ENCODE data around the gene LY6G6F. TPM values are rescaled to one million over a fixed set of nuclear protein-coding genes. Genes with fewer than 3 reads are reported as not detected.

Gene LY6G6F
- total and polyA plus RNA-seq, 2 experiments from 2014 or later, result not detected

GRCh38 chr6:31744422-31744821 is 37.8 kb downstream of the LY6G6F start:
- Mint-ChIP-seq H3K27me3 (ENCODE audit: insufficient read depth, low read depth, poor library complexity) (peaks cover 15% of the 10 kb centered on the region), H3K4me3 (no peak overlapping the region), H3K36me3 (ENCODE audit: low read depth) (peaks cover 31% of the 10 kb centered on the region), H3K4me1 (peaks cover 17% of the 10 kb centered on the region), H3K27ac (no peak overlapping the region; the same call in 1 of the 2 replicates), H3K9me3 (no peaks in the 10 kb centered on the region; the same call in 2 of the 3 replicates)
- H2AFZ ChIP-seq, result no peak overlapping the region
- H3K9me2 ChIP-seq (ENCODE audit: insufficient read depth), result no peaks in the 10 kb centered on the region
- H3K27ac ChIP-seq (ENCODE audit: low read depth), result peak overlapping the region; percentile 66; the same call in 1 of the 2 replicates
- TF ChIP-seq ETS1 (IDR thresholded peaks at IDR 0.05), result no peak
- no peak for TF ChIP-seq EZH2phosphoT487 (IDR thresholded peaks at IDR 0.05; ENCODE audit: unreplicated experiment)
- no peak for TF ChIP-seq EZH2 (IDR thresholded peaks at IDR 0.05; ENCODE audit: low read depth, unreplicated experiment)
- no peak for TF ChIP-seq POLR2AphosphoS5 (IDR thresholded peaks at IDR 0.05; ENCODE audit: low read depth)
- TF ChIP-seq JUNB (IDR thresholded peaks at IDR 0.05; ENCODE audit: unreplicated experiment), result no peak
- TF ChIP-seq CREB1 (CRISPR knock-in tag; IDR thresholded peaks at IDR 0.05; ENCODE audit: low read depth), result no peak
- TF ChIP-seq ZNF114 (CRISPR knock-in tag; IDR thresholded peaks at IDR 0.05), result no peak
- TF ChIP-seq, protein P1, sequence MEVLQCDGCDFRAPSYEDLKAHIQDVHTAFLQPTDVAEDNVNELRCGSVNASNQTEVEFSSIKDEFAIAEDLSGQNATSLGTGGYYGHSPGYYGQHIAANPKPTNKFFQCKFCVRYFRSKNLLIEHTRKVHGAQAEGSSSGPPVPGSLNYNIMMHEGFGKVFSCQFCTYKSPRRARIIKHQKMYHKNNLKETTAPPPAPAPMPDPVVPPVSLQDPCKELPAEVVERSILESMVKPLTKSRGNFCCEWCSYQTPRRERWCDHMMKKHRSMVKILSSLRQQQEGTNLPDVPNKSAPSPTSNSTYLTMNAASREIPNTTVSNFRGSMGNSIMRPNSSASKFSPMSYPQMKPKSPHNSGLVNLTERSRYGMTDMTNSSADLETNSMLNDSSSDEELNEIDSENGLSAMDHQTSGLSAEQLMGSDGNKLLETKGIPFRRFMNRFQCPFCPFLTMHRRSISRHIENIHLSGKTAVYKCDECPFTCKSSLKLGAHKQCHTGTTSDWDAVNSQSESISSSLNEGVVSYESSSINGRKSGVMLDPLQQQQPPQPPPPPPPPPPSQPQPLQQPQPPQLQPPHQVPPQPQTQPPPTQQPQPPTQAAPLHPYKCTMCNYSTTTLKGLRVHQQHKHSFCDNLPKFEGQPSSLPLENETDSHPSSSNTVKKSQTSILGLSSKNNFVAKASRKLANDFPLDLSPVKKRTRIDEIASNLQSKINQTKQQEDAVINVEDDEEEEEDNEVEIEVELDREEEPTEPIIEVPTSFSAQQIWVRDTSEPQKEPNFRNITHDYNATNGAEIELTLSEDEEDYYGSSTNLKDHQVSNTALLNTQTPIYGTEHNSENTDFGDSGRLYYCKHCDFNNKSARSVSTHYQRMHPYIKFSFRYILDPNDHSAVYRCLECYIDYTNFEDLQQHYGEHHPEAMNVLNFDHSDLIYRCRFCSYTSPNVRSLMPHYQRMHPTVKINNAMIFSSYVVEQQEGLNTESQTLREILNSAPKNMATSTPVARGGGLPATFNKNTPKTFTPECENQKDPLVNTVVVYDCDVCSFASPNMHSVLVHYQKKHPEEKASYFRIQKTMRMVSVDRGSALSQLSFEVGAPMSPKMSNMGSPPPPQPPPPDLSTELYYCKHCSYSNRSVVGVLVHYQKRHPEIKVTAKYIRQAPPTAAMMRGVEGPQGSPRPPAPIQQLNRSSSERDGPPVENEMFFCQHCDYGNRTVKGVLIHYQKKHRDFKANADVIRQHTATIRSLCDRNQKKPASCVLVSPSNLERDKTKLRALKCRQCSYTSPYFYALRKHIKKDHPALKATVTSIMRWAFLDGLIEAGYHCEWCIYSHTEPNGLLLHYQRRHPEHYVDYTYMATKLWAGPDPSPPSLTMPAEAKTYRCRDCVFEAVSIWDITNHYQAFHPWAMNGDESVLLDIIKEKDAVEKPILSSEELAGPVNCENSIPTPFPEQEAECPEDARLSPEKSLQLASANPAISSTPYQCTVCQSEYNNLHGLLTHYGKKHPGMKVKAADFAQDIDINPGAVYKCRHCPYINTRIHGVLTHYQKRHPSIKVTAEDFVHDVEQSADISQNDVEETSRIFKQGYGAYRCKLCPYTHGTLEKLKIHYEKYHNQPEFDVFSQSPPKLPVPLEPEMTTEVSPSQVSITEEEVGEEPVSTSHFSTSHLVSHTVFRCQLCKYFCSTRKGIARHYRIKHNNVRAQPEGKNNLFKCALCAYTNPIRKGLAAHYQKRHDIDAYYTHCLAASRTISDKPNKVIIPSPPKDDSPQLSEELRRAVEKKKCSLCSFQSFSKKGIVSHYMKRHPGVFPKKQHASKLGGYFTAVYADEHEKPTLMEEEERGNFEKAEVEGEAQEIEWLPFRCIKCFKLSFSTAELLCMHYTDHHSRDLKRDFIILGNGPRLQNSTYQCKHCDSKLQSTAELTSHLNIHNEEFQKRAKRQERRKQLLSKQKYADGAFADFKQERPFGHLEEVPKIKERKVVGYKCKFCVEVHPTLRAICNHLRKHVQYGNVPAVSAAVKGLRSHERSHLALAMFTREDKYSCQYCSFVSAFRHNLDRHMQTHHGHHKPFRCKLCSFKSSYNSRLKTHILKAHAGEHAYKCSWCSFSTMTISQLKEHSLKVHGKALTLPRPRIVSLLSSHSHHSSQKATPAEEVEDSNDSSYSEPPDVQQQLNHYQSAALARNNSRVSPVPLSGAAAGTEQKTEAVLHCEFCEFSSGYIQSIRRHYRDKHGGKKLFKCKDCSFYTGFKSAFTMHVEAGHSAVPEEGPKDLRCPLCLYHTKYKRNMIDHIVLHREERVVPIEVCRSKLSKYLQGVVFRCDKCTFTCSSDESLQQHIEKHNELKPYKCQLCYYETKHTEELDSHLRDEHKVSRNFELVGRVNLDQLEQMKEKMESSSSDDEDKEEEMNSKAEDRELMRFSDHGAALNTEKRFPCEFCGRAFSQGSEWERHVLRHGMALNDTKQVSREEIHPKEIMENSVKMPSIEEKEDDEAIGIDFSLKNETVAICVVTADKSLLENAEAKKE (CRISPR knock-in tag; IDR thresholded peaks at IDR 0.05), result no peak
- no peak for TF ChIP-seq ZNF331 (CRISPR knock-in tag; IDR thresholded peaks at IDR 0.05; ENCODE audit: low read depth)
- no peak for TF ChIP-seq REST (IDR thresholded peaks at IDR 0.05; ENCODE audit: unreplicated experiment)
- TF ChIP-seq NANOG (IDR thresholded peaks at IDR 0.05; ENCODE audit: borderline replicate concordance), result no peak
- H3K4me1 ChIP-seq (ENCODE audit: insufficient read depth), result peaks cover 7% of the 10 kb centered on the region
- H3K36me3 ChIP-seq (ENCODE audit: insufficient read depth), result peaks cover 4% of the 10 kb centered on the region; the same call in 1 of the 2 replicates
- DNase-seq (ENCODE audit: low spot score) (no peak), ATAC-seq (no peak)
- H4K20me1 ChIP-seq (replicated peaks; ENCODE audit: insufficient read depth), result no peaks in the 10 kb centered on the region
- no peaks in the 10 kb centered on the region for H3K79me2 ChIP-seq (replicated peaks; ENCODE audit: insufficient read depth)
- H3K27me3 ChIP-seq (ENCODE audit: insufficient read depth), result no peaks in the 10 kb centered on the region
- no peaks in the 10 kb centered on the region for H3F3A ChIP-seq (replicated peaks; ENCODE audit: low read depth)
- no peak overlapping the region for H3K4me2 ChIP-seq
- H3K4me3 ChIP-seq, result no peak overlapping the region
